Germinal center (tissue), 1 donor: ENCODE results near the gene EIF3I.

ENCODE experiments used
- DNase-seq: peaks from one replicate; pipeline ENCODE4 v3.0.0; 2012; ENCODE audit warnings: mixed read lengths, low spot score

EIF3I gene

DNA sequence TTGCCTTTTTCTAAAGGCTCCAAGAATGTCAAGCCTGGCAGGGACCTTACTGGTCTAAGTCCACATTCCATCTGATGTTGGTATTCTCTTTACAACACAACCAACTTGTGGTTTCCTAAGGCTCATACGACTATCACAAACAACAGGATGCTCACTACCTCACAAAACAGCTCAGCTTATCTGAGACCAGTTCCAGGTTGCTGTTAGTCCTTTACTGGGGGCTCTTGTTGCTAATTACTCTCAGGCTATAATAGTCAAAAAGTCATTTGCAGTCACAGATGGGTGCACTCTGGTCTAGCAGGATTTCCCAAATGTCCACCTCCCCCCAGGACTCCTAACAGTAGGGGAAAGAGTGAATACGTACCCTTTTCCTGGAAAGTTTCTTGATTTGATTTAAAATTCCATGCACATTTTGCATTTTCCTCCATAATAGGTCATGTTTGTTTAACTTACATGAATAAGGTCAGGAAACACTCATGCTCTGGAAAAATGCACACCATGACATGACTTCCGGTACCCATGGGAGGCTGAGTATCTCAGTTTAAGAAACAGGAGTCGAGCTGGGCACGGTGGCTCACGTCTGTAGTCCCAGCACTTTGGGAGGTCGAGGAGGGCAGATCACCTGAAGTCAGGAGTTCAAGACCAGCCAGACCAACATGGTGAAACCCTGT is 44.8 kb downstream of the EIF3I start:
- DNase-seq, result no peak

DNA sequence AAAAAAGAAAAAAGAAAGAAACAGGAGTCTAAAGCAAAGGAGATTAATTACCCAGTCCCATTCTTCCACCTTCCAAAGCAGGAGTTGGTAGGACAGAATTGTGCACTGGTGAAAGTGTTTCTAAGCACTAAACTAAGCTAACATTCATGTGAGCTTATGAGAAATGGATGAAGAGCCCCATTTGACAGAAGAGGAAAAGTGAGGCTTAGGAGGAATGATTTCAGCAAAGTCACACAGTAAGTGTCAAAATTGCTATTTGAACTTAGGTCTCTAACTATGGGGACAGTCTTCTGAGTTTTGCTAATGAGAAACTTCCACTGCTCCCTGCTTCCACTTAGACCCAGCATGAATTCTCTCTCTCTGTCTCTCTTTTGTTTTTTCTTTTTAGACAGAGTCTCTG is 47.5 kb downstream of the EIF3I start:
- DNase-seq, result no peak

DNA sequence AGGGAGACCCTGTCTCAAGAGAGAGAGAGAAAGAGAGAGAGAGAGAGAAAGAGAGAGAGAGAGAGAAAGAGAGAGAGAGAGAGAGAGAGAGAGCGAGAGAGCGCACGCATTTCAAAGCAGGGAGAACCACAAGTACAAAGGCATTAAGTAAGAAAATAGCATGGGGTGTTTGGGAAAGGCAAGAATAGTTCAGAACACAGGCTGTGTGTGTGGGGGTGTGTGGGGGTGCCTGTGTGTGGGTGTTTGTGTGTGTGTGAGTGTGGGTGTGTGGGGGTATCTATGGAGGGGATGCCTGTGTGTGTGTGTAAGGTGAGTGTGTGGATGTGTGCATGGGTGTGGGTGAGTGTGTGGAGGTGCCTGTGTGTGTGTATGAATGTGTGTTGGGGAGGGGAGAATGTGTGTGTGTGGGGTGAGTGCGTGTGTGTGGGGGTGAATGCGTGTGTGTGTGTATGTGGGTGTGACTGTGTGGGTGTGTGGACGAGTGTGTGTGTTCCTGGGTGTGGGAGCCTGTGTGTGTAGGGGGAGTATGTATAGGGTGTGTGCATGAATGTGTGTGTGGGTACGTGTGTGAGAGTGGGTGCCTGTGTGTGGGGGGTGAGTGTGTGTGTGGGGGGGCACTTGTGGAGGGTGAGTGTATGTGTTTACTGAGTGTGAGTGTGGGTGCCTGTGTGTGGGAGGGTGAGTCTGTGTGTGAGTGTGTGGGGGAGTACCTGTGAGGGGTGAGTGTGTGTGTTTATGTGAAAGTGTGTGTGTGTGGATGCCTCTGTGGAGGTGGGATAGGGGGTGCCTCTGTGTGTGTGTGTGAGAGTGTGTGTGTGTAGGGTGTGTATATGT is 50.6 kb downstream of the EIF3I start:
- no peak for DNase-seq

DNA sequence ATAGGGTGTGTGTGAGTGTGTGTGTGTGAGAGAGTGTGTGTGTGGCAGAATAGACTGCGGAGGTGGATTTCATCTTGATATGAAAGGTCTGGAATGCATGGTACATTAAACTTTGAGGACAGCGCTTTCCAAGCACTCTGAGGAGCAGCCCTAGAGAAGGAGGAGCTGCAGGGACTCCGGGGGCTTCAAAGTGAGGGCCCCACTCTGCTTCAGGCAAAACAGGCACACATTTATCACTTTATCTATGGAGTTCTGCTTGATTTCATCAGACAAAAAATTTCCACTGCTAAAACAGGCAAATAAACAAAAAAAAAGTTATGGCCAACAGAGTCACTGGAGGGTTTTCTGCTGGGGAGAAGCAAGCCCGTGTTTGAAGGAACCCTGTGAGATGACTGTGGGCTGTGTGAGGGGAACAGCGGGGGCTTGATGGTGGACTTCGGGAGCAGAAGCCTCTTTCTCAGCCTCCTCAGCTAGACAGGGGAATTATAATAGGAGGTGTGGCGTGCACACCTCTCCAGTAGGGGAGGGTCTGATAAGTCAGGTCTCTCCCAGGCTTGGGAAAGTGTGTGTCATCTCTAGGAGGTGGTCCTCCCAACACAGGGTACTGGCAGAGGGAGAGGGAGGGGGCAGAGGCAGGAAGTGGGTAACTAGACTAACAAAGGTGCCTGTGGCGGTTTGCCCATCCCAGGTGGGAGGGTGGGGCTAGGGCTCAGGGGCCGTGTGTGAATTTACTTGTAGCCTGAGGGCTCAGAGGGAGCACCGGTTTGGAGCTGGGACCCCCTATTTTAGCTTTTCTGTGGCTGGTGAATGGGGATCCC is 51.4 kb downstream of the EIF3I start:
- peak; percentile 60 for DNase-seq

DNA sequence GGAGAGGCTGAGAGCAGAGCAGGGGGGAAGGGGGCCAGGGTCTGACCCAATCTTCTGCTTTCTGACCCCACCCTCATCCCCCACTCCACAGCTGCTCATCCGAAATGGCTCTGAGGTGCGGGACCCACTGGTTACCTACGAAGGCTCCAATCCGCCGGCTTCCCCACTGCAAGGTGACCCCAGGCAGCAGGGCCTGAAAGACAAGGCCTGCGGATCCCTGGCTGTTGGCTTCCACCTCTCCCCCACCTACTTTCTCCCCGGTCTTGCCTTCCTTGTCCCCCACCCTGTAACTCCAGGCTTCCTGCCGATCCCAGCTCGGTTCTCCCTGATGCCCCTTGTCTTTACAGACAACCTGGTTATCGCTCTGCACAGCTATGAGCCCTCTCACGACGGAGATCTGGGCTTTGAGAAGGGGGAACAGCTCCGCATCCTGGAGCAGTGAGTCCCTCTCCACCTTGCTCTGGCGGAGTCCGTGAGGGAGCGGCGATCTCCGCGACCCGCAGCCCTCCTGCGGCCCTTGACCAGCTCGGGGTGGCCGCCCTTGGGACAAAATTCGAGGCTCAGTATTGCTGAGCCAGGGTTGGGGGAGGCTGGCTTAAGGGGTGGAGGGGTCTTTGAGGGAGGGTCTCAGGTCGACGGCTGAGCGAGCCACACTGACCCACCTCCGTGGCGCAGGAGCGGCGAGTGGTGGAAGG is 52.6 kb downstream of the EIF3I start:
- DNase-seq, result no peak

DNA sequence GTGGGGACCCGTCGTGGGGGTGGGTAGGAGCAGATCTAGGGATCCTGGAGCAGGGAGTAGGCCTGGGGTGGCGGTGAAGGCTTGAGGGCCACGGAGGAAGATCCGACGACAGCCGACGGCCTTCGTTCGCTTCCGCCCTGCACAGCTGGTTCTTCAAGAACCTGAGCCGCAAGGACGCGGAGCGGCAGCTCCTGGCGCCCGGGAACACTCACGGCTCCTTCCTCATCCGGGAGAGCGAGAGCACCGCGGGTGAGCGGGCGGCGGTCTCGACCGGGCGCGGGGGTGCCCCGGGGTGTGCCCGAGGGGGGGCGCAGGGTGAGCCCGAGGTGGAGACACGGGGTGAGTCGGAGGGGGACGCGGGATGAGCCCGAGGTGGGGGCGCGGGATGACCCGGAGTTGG is 53.2 kb downstream of the EIF3I start:
- DNase-seq, result no peak

DNA sequence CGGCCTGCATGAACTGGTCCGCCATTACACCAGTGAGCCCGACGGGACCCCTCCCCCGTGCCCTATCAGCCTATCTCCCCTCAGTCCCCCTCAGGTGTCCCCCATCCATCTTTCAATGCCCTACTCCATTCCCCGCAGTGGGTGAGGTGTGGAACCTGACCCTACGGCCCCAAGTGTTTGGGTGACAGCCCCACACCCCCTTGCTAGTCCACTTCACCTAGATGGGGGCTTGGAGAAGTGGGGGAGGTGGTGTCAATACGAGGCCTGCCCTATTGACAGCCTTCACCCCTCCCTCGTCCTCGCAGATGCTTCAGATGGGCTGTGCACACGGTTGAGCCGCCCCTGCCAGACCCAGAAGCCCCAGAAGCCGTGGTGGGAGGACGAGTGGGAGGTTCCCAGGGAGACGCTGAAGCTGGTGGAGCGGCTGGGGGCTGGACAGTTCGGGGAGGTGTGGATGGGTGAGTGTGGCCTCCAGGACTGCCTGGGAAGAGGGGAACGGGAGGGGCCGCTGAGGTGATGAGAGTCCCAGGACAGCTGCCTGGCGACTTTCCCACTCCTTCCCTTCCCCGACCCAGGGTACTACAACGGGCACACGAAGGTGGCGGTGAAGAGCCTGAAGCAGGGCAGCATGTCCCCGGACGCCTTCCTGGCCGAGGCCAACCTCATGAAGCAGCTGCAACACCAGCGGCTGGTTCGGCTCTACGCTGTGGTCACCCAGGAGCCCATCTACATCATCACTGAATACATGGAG is 54.0 kb downstream of the EIF3I start:
- no peak for DNase-seq
